ENCODE results near the gene MANSC4.

The MANSC4 gene

GRCh38 chr12:27801630-27802029 is 21.6 kb upstream of the MANSC4 start:
- DNase-seq (ENCODE audit: low spot score): no peak

GRCh38 chr12:27800819-27801218 is 20.8 kb upstream of the MANSC4 start:
- no peak overlapping the region for H3K18ac ChIP-seq (ENCODE audit: low read length)
- WGBS, 2 donors (ENCODE audit: extremely low coverage in 2 of 2, insufficient read length in 2 of 2, insufficient replicate concordance in 1 of 2): no CpG with 5 or more reads among the region's 3 CpGs
- H3K9ac ChIP-seq (ENCODE audit: low read depth, low read length, poor library complexity): no peak overlapping the region
- no peak overlapping the region for H3K14ac ChIP-seq (ENCODE audit: low read length)
- no peak overlapping the region for H2BK5ac ChIP-seq (ENCODE audit: low read length)
- H2AFZ ChIP-seq (ENCODE audit: low read length): no peak overlapping the region
- H2BK15ac ChIP-seq (ENCODE audit: low read length): no peak overlapping the region
- no peak overlapping the region for H3K23ac ChIP-seq (ENCODE audit: low read depth, low read length, poor library complexity)
- DNase-seq (ENCODE audit: low spot score): no peak
- H4K8ac ChIP-seq (ENCODE audit: low read depth, low read length): no peak overlapping the region
- peaks cover 0 to 1% of the 10 kb centered on the region in 2 donors for H3K9me3 ChIP-seq (replicated peaks in 1 of 2; ENCODE audit: control insufficient read depth in 2 of 2, insufficient read depth in 1 of 2, low read depth in 1 of 2, low read length in 2 of 2)
- H3K36me3 ChIP-seq (replicated peaks in 1 of 2; ENCODE audit: control insufficient read depth in 2 of 2, insufficient read depth in 2 of 2, low read length in 2 of 2): peaks cover 16 to 57% of the 10 kb centered on the region in 2 donors
- no peak overlapping the region for H3K27ac ChIP-seq (replicated peaks; ENCODE audit: low read length)
- H3K79me1 ChIP-seq (ENCODE audit: low read depth, low read length): no peaks in the 10 kb centered on the region
- no peak overlapping the region for H3K4ac ChIP-seq (ENCODE audit: low read length)
- H3K27me3 ChIP-seq (ENCODE audit: control insufficient read depth in 3 of 3, insufficient read depth in 3 of 3, low read depth in 1 of 3, low read length in 3 of 3): no peaks in the 10 kb centered on the region
- H3K4me1 ChIP-seq (ENCODE audit: control insufficient read depth in 2 of 2, insufficient read depth in 1 of 2, low read depth in 1 of 2, low read length in 2 of 2): no peaks in the 10 kb centered on the region
- no peak overlapping the region for H2BK12ac ChIP-seq (ENCODE audit: low read length)
- no peak overlapping the region for H3K4me3 ChIP-seq (ENCODE audit: low read length in 2 of 2)
- no peak overlapping the region for H3K4me2 ChIP-seq (ENCODE audit: insufficient read depth, low read length, poor library complexity, severe bottlenecking)
- no peak overlapping the region for H2AK5ac ChIP-seq (ENCODE audit: low read depth, low read length)
- H2BK120ac ChIP-seq (ENCODE audit: low read depth, low read length): no peak overlapping the region
- H4K91ac ChIP-seq (ENCODE audit: low read depth, low read length, poor library complexity): no peak overlapping the region

More at GRCh38 chr12:27801630-27802029, 21.6 kb upstream of the MANSC4 start:
- WGBS, 2 donors (ENCODE audit: extremely low coverage in 2 of 2, insufficient read length in 2 of 2, insufficient replicate concordance in 1 of 2): no CpG with 5 or more reads among the region's 5 CpGs
- Histone ChIP-seq H2BK15ac (ENCODE audit: low read length) (no peak overlapping the region), H2AK5ac (ENCODE audit: low read depth, low read length) (no peak overlapping the region), H3K14ac (ENCODE audit: low read length) (no peak overlapping the region), H3K79me1 (ENCODE audit: low read depth, low read length) (no peaks in the 10 kb centered on the region), H4K91ac (ENCODE audit: low read depth, low read length, poor library complexity) (no peak overlapping the region), H2BK120ac (ENCODE audit: low read depth, low read length) (no peak overlapping the region), H3K23ac (ENCODE audit: low read depth, low read length, poor library complexity) (no peak overlapping the region), H4K8ac (ENCODE audit: low read depth, low read length) (no peak overlapping the region), H3K27ac (replicated peaks; ENCODE audit: low read length) (no peak overlapping the region), H3K4me3 (ENCODE audit: low read length in 2 of 2) (no peak overlapping the region), H3K4me1 (ENCODE audit: control insufficient read depth in 2 of 2, insufficient read depth in 1 of 2, low read depth in 1 of 2, low read length in 2 of 2) (no peaks in the 10 kb centered on the region), H3K9ac (ENCODE audit: low read depth, low read length, poor library complexity) (no peak overlapping the region), H2AFZ (ENCODE audit: low read length) (no peak overlapping the region), H3K36me3 (replicated peaks in 1 of 2; ENCODE audit: control insufficient read depth in 2 of 2, insufficient read depth in 2 of 2, low read length in 2 of 2) (peaks cover 13 to 49% of the 10 kb centered on the region in 2 donors), H3K4me2 (ENCODE audit: insufficient read depth, low read length, poor library complexity, severe bottlenecking) (no peak overlapping the region), H3K27me3 (ENCODE audit: control insufficient read depth in 3 of 3, insufficient read depth in 3 of 3, low read depth in 1 of 3, low read length in 3 of 3) (no peaks in the 10 kb centered on the region), H2BK5ac (ENCODE audit: low read length) (no peak overlapping the region), H3K4ac (ENCODE audit: low read length) (no peak overlapping the region), H3K18ac (ENCODE audit: low read length) (no peak overlapping the region), H2BK12ac (ENCODE audit: low read length) (no peak overlapping the region), H3K9me3 (replicated peaks in 1 of 2; ENCODE audit: control insufficient read depth in 2 of 2, insufficient read depth in 1 of 2, low read depth in 1 of 2, low read length in 2 of 2) (peaks cover 0 to 1% of the 10 kb centered on the region in 2 donors)

GRCh38 chr12:27797301-27798025 is 17.4 kb upstream of the MANSC4 start:
- H2AFZ ChIP-seq (ENCODE audit: low read length): no peak overlapping the region
- no peak overlapping the region for H3K4me2 ChIP-seq (ENCODE audit: insufficient read depth, low read length, poor library complexity, severe bottlenecking)
- peaks cover 25 to 90% of the 10 kb centered on the region in 2 donors for H3K36me3 ChIP-seq (replicated peaks in 1 of 2; ENCODE audit: control insufficient read depth in 2 of 2, insufficient read depth in 2 of 2, low read length in 2 of 2)
- no peak overlapping the region for H2AK5ac ChIP-seq (ENCODE audit: low read depth, low read length)
- no CpG with 5 or more reads among the region's 24 CpGs for WGBS, 2 donors (ENCODE audit: extremely low coverage in 2 of 2, insufficient read length in 2 of 2, insufficient replicate concordance in 1 of 2)
- H3K9ac ChIP-seq (ENCODE audit: low read depth, low read length, poor library complexity): no peak overlapping the region
- no peak overlapping the region for H2BK15ac ChIP-seq (ENCODE audit: low read length)
- peaks cover 1% of the 10 kb centered on the region for H3K79me1 ChIP-seq (ENCODE audit: low read depth, low read length)
- no peak overlapping the region for H2BK120ac ChIP-seq (ENCODE audit: low read depth, low read length)
- no peak overlapping the region for H3K14ac ChIP-seq (ENCODE audit: low read length)
- H3K18ac ChIP-seq (ENCODE audit: low read length): peak overlapping the region; percentile 16
- peak overlapping the region; percentile 73 for H4K8ac ChIP-seq (ENCODE audit: low read depth, low read length)
- no peak overlapping the region for H3K27ac ChIP-seq (replicated peaks; ENCODE audit: low read length)
- no peak overlapping the region for H3K4ac ChIP-seq (ENCODE audit: low read length)
- no peaks in the 10 kb centered on the region for H3K4me1 ChIP-seq (ENCODE audit: control insufficient read depth in 2 of 2, insufficient read depth in 1 of 2, low read depth in 1 of 2, low read length in 2 of 2)
- H4K91ac ChIP-seq (ENCODE audit: low read depth, low read length, poor library complexity): no peak overlapping the region
- DNase-seq (ENCODE audit: low spot score): no peak
- no peak overlapping the region for H2BK5ac ChIP-seq (ENCODE audit: low read length)
- peak overlapping the region; percentile 81 for H3K23ac ChIP-seq (ENCODE audit: low read depth, low read length, poor library complexity)
- H3K27me3 ChIP-seq (ENCODE audit: control insufficient read depth in 3 of 3, insufficient read depth in 3 of 3, low read depth in 1 of 3, low read length in 3 of 3): no peaks in the 10 kb centered on the region
- H3K4me3 ChIP-seq (ENCODE audit: low read length in 2 of 2): no peak overlapping the region
- no peak overlapping the region for H2BK12ac ChIP-seq (ENCODE audit: low read length)
- peaks cover 0 to 1% of the 10 kb centered on the region in 2 donors for H3K9me3 ChIP-seq (replicated peaks in 1 of 2; ENCODE audit: control insufficient read depth in 2 of 2, insufficient read depth in 1 of 2, low read depth in 1 of 2, low read length in 2 of 2)

- no peak for DNase-seq (ENCODE audit: low spot score)
- Histone ChIP-seq H4K91ac (ENCODE audit: low read depth, low read length, poor library complexity) (no peak overlapping the region), H2BK120ac (ENCODE audit: low read depth, low read length) (no peak overlapping the region), H3K4me2 (ENCODE audit: insufficient read depth, low read length, poor library complexity, severe bottlenecking) (no peak overlapping the region), H2AK5ac (ENCODE audit: low read depth, low read length) (no peak overlapping the region), H2BK12ac (ENCODE audit: low read length) (no peak overlapping the region), H3K4me1 (ENCODE audit: control insufficient read depth in 2 of 2, insufficient read depth in 1 of 2, low read depth in 1 of 2, low read length in 2 of 2) (no peaks in the 10 kb centered on the region), H3K27ac (replicated peaks; ENCODE audit: low read length) (no peak overlapping the region), H4K8ac (ENCODE audit: low read depth, low read length) (no peak overlapping the region), H3K36me3 (replicated peaks in 1 of 2; ENCODE audit: control insufficient read depth in 2 of 2, insufficient read depth in 2 of 2, low read length in 2 of 2) (peaks cover 30 to 97% of the 10 kb centered on the region in 2 donors), H2BK5ac (ENCODE audit: low read length) (no peak overlapping the region), H2AFZ (ENCODE audit: low read length) (no peak overlapping the region), H2BK15ac (ENCODE audit: low read length) (no peak overlapping the region), H3K9ac (ENCODE audit: low read depth, low read length, poor library complexity) (no peak overlapping the region), H3K14ac (ENCODE audit: low read length) (no peak overlapping the region), H3K27me3 (ENCODE audit: control insufficient read depth in 3 of 3, insufficient read depth in 3 of 3, low read depth in 1 of 3, low read length in 3 of 3) (no peaks in the 10 kb centered on the region), H3K9me3 (replicated peaks in 1 of 2; ENCODE audit: control insufficient read depth in 2 of 2, insufficient read depth in 1 of 2, low read depth in 1 of 2, low read length in 2 of 2) (peaks cover 0 to 1% of the 10 kb centered on the region in 2 donors), H3K4ac (ENCODE audit: low read length) (no peak overlapping the region), H3K4me3 (ENCODE audit: low read length in 2 of 2) (no peak overlapping the region), H3K23ac (ENCODE audit: low read depth, low read length, poor library complexity) (no peak overlapping the region), H3K79me1 (ENCODE audit: low read depth, low read length) (peaks cover 2% of the 10 kb centered on the region), H3K18ac (ENCODE audit: low read length) (no peak overlapping the region)
- WGBS, 2 donors (ENCODE audit: extremely low coverage in 2 of 2, insufficient read length in 2 of 2, insufficient replicate concordance in 1 of 2): no CpG with 5 or more reads among the region's 7 CpGs
Observed at GRCh38 chr12:27796128-27796527, 16.1 kb upstream of the MANSC4 start.
